PC-3 (cell line): ENCODE measurements around the gene MSX1. TPM values are rescaled to one million over a fixed set of nuclear protein-coding genes. Genes with fewer than 3 reads are reported as not detected.

ENCODE experiments used
- ATAC-seq: fragments of 200-7000 bp; cut with Tn5 transposase; 2 replicates; pipeline ENCODE4 v1.9.1; 2020; ENCODE audit warnings: mild to moderate bottlenecking, moderate library complexity
- BruUV-seq: library from RNA; stranded (reverse); fragments of 400-500 nt; replicated peaks from 2 replicates; lab custom pipeline; 2021; lab: Mats Ljungman, UMichigan
- CTCF ChIA-PET: fragments of 300-600 bp; sonication (Branson Sonifier 250); formaldehyde crosslinking; loops from one replicate; lab custom pipeline; 2022; ENCODE audit warnings: antibody characterized with exemption; lab: Charles Lee
- POLR2A ChIA-PET: fragments of 300-600 bp; sonication (Branson Sonifier 250); formaldehyde crosslinking; loops from one replicate; lab custom pipeline; 2022; ENCODE audit warnings: antibody characterized with exemption; ENCODE audit not compliant: unreplicated experiment; lab: Charles Lee
- DNase-seq: peaks from one replicate; pipeline ENCODE4 v3.0.0-alpha.2; 2015
- H2AFZ ChIP-seq: fragments of 300-600 bp; sonication (generic); 2 replicates; pipeline ENCODE4 v1.6.0; 2016; ENCODE audit warnings: antibody characterized with exemption, low read length
- H3F3A ChIP-seq: fragments of 300-600 bp; sonication (generic); one replicate; pipeline ENCODE4 v1.6.0; 2017; ENCODE audit warnings: antibody characterized with exemption, low read length, control low read depth, mild to moderate bottlenecking; ENCODE audit not compliant: unreplicated experiment
- H3K27ac ChIP-seq: fragments of 300-600 bp; sonication (generic); 2 replicates; pipeline ENCODE4 v1.5.1; 2016; ENCODE audit warnings: mild to moderate bottlenecking, low read length
- H3K27me3 ChIP-seq: fragments of 300-600 bp; sonication (generic); 2 replicates; pipeline ENCODE4 v1.6.1; 2016; ENCODE audit warnings: low read length, mixed read lengths
- H3K36me3 ChIP-seq: fragments of 300-600 bp; sonication (generic); 2 replicates; pipeline ENCODE4 v1.6.1; 2016; ENCODE audit warnings: low read depth, mixed run types, low read length, mixed read lengths
- H3K4me1 ChIP-seq: fragments of 300-600 bp; sonication (generic); 2 replicates; pipeline ENCODE4 v1.5.1; 2016; ENCODE audit warnings: low read length; ENCODE audit not compliant: insufficient read depth
- H3K4me2 ChIP-seq: fragments of 300-600 bp; sonication (generic); 2 replicates; pipeline ENCODE4 v1.6.0; 2016; ENCODE audit warnings: low read length
- H3K4me3 ChIP-seq: fragments of 300-600 bp; sonication (generic); 2 replicates; pipeline ENCODE4 v1.5.1; 2016; ENCODE audit warnings: mild to moderate bottlenecking, low read length, mixed read lengths
- H3K79me2 ChIP-seq: fragments of 300-600 bp; sonication (generic); 2 replicates; pipeline ENCODE4 v1.6.1; 2017; ENCODE audit warnings: low read length, mixed read lengths
- H3K9ac ChIP-seq: fragments of 300-600 bp; sonication (generic); 2 replicates; pipeline ENCODE4 v1.6.0; 2016; ENCODE audit warnings: mild to moderate bottlenecking, low read length
- H3K9me2 ChIP-seq: fragments of 300-600 bp; sonication (generic); replicated peaks from 2 replicates; pipeline ENCODE4 v1.6.1; 2016; ENCODE audit warnings: mixed run types, low read length, mixed read lengths
- H3K9me3 ChIP-seq: fragments of 300-600 bp; sonication (generic); 2 replicates; pipeline ENCODE4 v1.6.1; 2016; ENCODE audit warnings: low read length, mixed read lengths
- H4K20me1 ChIP-seq: fragments of 300-600 bp; sonication (generic); 2 replicates; pipeline ENCODE4 v1.6.1; 2016; ENCODE audit warnings: low read length, mixed read lengths
- CTCF ChIP-seq: fragments of 300-600 bp; sonication (generic); conservative IDR thresholded peaks from 2 replicates; pipeline ENCODE4 v1.5.1; 2017; ENCODE audit warnings: antibody characterized with exemption, low read depth, mild to moderate bottlenecking, low read length
- EZH2 ChIP-seq: fragments of 300-600 bp; sonication (generic); IDR thresholded peaks from one replicate; pipeline ENCODE4 v1.6.1; 2017; ENCODE audit warnings: antibody characterized with exemption, mild to moderate bottlenecking, low read length; ENCODE audit not compliant: unreplicated experiment
- EZH2phosphoT487 ChIP-seq: fragments of 300-600 bp; sonication (generic); IDR thresholded peaks from 2 replicates; pipeline ENCODE4 v1.6.1; 2018; ENCODE audit warnings: mild to moderate bottlenecking, antibody characterized with exemption, low read length, borderline replicate concordance
- intact Hi-C: fragments of 100-400 bp; cut with micrococcal nuclease; formaldehyde crosslinking; loops from 2 replicates; pipeline ENCODE4 v1.9.0; 2023
- total RNA-seq: library from RNA; depleted of rRNA; stranded (reverse); fragments of >200 nt; gene quantifications from 2 replicates; pipeline ENCODE4 v1.2.3, GENCODE V29; 2014

The MSX1 gene
- total RNA-seq, 1 experiment from 2014 or later, result 7.5 TPM

- Histone ChIP-seq H3K9ac (no peak overlapping the region), H2AFZ (no peak overlapping the region), H4K20me1 (no peaks in the 10 kb centered on the region), H3K27ac (no peak overlapping the region), H3K36me3 (no peaks in the 10 kb centered on the region), H3K9me3 (no peaks in the 10 kb centered on the region), H3K4me3 (no peak overlapping the region), H3K27me3 (peaks cover 50% of the 10 kb centered on the region), H3K4me2 (no peak overlapping the region), H3F3A (no peaks in the 10 kb centered on the region), H3K4me1 (no peaks in the 10 kb centered on the region), H3K9me2 (no peaks in the 10 kb centered on the region), H3K79me2 (no peaks in the 10 kb centered on the region)
- CTCF ChIA-PET, result interaction anchor here (0.7 kb wide), 1 partner anchor 379 kb away, joined by 6 read pairs; no protein-coding TSS in a partner anchor
- no TSS peak for BruUV-seq
- POLR2A ChIA-PET, result no interaction called here
- DNase-seq (no peak), ATAC-seq (no peak)
- intact Hi-C loops, result no loop called here
- TF ChIP-seq EZH2phosphoT487, result no peak
- TF ChIP-seq CTCF, result 0 out of 2 replicates have a peak, but pooled peaks have one; percentile 14
- TF ChIP-seq EZH2, result no peak
Observed at GRCh38 chr4:4867375-4868039, 8.0 kb downstream of the MSX1 start.

- H3K27ac ChIP-seq, result no peak overlapping the region
- H3K9me3 ChIP-seq, result no peaks in the 10 kb centered on the region
- ATAC-seq, result no peak
- no peaks in the 10 kb centered on the region for H3K79me2 ChIP-seq
- H3K9me2 ChIP-seq, result no peaks in the 10 kb centered on the region
- no peak for DNase-seq
- H3K27me3 ChIP-seq, result peaks cover 56% of the 10 kb centered on the region
- no TSS peak for BruUV-seq
- no peaks in the 10 kb centered on the region for H4K20me1 ChIP-seq
- intact Hi-C loops, result no loop called here
- H3F3A ChIP-seq, result no peaks in the 10 kb centered on the region
- no peaks in the 10 kb centered on the region for H3K36me3 ChIP-seq
- no peak overlapping the region for H3K4me3 ChIP-seq
- TF ChIP-seq EZH2phosphoT487, result no peak
- no peak for TF ChIP-seq EZH2
- TF ChIP-seq CTCF, result no peak
- no peaks in the 10 kb centered on the region for H3K4me1 ChIP-seq
- no peak overlapping the region for H3K9ac ChIP-seq
- ChIA-PET CTCF (interaction anchor here (0.7 kb wide), 1 partner anchor 380 kb away, joined by 6 read pairs; no protein-coding TSS in a partner anchor), POLR2A (no interaction called here)
- H3K4me2 ChIP-seq, result no peak overlapping the region
- no peak overlapping the region for H2AFZ ChIP-seq
Observed at GRCh38 chr4:4868040-4868757, 8.7 kb downstream of the MSX1 start.
